Raji (cell line): Measurements from ENCODE around the gene AMIGO2.

Experiments used
- POLR2A ChIP-seq: IDR thresholded peaks from 2 replicates; pipeline ENCODE4 v1.6.1; 2011; ENCODE audit warnings: low read depth, low read length, control low read depth; ENCODE audit not compliant: insufficient read depth

AMIGO2 gene

DNA sequence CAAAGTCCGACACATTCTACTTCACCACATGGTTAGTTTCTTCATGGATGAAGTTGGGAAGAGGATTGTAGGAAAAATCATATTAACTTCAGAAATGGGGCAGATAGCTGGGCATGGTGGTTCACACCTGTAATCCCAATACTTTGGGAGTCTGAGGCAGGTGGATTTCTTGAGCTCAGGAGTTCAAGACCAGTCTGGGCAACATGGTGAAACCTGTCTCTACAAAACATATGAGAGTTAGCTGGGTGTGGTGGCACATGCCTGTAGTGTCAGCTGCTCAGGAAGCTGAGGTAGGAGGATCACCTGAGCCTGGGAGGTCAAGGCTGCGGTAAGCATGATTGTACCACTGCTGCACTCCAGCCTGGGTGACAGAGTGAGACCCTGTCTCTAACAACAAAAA is 49.9 kb downstream of the AMIGO2 start:
- TF ChIP-seq POLR2A: no peak

DNA sequence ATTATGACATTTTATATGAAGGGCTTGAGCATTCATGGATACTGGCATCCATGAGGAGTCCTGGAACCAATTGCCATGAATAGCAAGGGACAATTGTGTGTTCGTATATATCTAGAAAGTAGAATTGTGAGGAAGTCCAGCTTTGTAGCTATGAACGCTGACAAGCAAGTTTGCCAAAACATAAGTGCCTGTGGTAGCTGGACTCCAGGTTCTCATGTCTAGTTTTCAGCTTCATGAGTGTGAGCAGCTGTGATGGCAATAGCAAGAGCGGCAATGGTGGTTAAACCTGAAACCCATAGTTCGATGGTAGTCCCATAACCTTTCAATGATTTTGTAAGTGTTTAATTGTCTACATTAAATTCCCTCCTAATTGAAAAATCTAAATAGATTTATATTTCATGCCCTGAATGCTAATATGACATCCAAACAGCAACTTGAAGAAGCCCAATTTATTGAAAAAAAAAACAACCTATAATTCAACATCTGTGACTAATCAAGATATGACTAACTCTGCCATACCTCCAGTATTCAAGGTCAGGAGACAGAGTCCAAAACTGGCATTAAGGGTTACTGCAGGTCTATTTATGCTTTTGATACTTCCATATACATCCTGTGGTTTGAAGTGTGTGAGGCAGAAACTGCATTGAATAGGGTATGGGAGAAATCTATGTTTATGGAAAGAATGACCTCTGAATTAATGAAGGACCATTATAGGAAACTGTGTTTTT is 50.6 kb downstream of the AMIGO2 start:
- TF ChIP-seq POLR2A: no peak

DNA sequence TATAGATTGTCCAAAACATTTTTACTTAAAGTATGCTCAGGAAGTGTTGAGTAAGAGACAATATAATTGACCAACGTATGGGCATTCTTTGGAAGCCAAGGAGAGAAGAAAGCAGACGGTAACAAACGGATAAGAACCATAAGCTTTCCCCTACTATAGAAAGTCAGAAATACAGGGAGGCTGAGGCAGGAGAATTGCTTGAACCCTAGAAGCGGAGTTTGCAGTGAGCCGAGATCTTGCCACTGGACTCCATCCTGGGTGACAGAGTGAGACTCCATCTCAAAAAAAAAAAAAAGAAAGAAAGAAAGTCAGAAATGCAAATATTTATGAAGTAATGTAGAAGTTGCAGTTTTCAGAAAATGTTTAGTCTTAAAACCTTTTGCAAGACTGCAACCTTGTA is 51.6 kb downstream of the AMIGO2 start:
- TF ChIP-seq POLR2A: no peak
